Transverse colon (tissue), 4 donors: Measurements from ENCODE around the gene COL8A1. TPM values are rescaled to one million over a fixed set of nuclear protein-coding genes. Genes with fewer than 3 reads are reported as not detected.
A peak's percentile ranks its signal among the peaks of the same experiment; 100 is the strongest.
"Not testable (repeated sequence)": the region's sequence is repeated elsewhere in the genome, so short reads cannot be mapped to it uniquely, and the experiment has no call there.

Experiments used
- DNase-seq: peaks from one replicate; pipeline ENCODE4 v3.0.0-alpha.2; 2019
- H3K27ac ChIP-seq, 4 donors: fragments of 200-600 bp; sonication (generic); 2 replicates each; pipeline ENCODE4 v1.5.1; 2016 to 2018; ENCODE audit warnings: inconsistent platforms in 4 of 4
- H3K27me3 ChIP-seq: fragments of 200-600 bp; sonication (generic); 2 replicates; pipeline ENCODE4 v1.5.1; 2017; ENCODE audit warnings: inconsistent platforms
- H3K36me3 ChIP-seq, 4 donors: fragments of 200-600 bp; sonication (generic); 2 replicates each; pipeline ENCODE4 v1.5.1; 2017 to 2019; ENCODE audit warnings: inconsistent platforms in 4 of 4
- H3K4me1 ChIP-seq, 4 donors: fragments of 200-600 bp; sonication (generic); 2 replicates each; pipeline ENCODE4 v1.5.1; 2017 to 2020; ENCODE audit warnings: inconsistent platforms in 4 of 4
- H3K4me3 ChIP-seq, 4 donors: fragments of 200-600 bp; sonication (generic); 1 replicate in 1 of 4; 2 replicates in 3 of 4; pipeline versions ENCODE4 v1.5.1 to v1.6.1; 2017 to 2019; ENCODE audit warnings: inconsistent platforms in 4 of 4
- H3K9me3 ChIP-seq, 2 donors: fragments of 200-600 bp; sonication (generic); 2 replicates each; pipeline ENCODE4 v1.5.1; 2017 to 2019; ENCODE audit warnings: inconsistent platforms in 2 of 2
- EP300 ChIP-seq: sonication (generic); formaldehyde crosslinking; IDR thresholded peaks from one replicate; pipeline ENCODE4 v1.6.1; 2017; ENCODE audit warnings: antibody characterized with exemption, low read depth
- POLR2A ChIP-seq: fragments of 450-650 bp; IDR thresholded peaks from one replicate; pipeline ENCODE4 v1.6.1; 2016; ENCODE audit warnings: antibody characterized with exemption, mild to moderate bottlenecking, moderate library complexity
- POLR2AphosphoS5 ChIP-seq, 3 donors: sonication (generic); formaldehyde crosslinking; IDR thresholded peaks; one replicate each; pipeline ENCODE4 v1.6.1; 2016; ENCODE audit warnings: antibody characterized with exemption in 3 of 3
- WGBS, 2 donors: methylation state at CpG; one replicate each; pipeline ENCODE4 v1.1.5; 2018; ENCODE audit warnings: low coverage in 1 of 2; 5-methylcytosine and 5-hydroxymethylcytosine counted together
- in situ Hi-C, 4 donors: fragments of 200-750 bp; cut with MboI; loops; one replicate each; pipeline versions ENCODE4 v1.15.0 to v1.15.1; 2017; ENCODE audit warnings: low sequenced_read_pairs in 3 of 4, low pct_ligation_motif_present in 1 of 4, low pct_unique_long_range_greater_than_20kb in 1 of 4
- intact Hi-C: fragments of 100-400 bp; cut with DNase I; formaldehyde crosslinking; loops from one replicate; pipeline ENCODE4 v1.15.1; 2023; ENCODE audit warnings: low total_unique reads
- total RNA-seq, 4 donors: library from RNA; depleted of rRNA; stranded (reverse); fragments of >200 nt; gene quantifications; one replicate each; pipeline ENCODE4 v1.1.0, GENCODE V29; 2016
- TF ChIP-seq, protein P1 (sequence below), 5 experiments: fragments of 200-600 bp in 3 of 5; fragments of 450-650 bp in 2 of 5; sonication (generic) in 3 of 5; IDR thresholded peaks; 1 replicate in 2 of 5; 2 replicates in 3 of 5; pipeline ENCODE4 v1.5.1; 2016 to 2017; ENCODE audit warnings: antibody characterized with exemption in 5 of 5, inconsistent platforms in 3 of 5, mild to moderate bottlenecking in 2 of 5, moderate library complexity in 1 of 5

COL8A1 gene
- total RNA-seq, 4 donors from 2014 or later: 1.5 to 10.5 (median 3.7) TPM

DNA sequence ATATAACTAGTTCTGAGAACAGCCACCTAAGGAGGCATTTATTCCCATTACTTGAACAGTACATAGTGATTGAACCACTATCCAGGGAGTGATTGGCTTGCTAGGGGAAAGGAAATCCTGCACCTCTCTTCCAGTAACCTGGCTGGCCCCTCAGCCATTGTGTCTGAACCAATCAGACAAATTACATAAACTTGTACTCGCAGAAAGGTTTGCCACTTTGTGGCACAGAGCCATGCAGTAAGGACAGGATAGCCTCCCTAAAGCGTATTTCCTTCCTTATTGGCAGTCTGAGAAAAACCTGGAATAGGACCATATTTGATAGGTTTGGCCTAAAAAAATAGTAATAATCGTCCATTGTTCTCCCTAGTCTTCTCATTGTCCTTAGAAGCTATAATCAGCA, 198.3 kb downstream of the COL8A1 start:
- in situ Hi-C loops: loop anchor here in 3 of 4 donors (5.0 to 25.0 kb wide), 3 partner anchors 226 to 751 kb away; no protein-coding TSS in a partner anchor
- DNase-seq: no peak

DNA sequence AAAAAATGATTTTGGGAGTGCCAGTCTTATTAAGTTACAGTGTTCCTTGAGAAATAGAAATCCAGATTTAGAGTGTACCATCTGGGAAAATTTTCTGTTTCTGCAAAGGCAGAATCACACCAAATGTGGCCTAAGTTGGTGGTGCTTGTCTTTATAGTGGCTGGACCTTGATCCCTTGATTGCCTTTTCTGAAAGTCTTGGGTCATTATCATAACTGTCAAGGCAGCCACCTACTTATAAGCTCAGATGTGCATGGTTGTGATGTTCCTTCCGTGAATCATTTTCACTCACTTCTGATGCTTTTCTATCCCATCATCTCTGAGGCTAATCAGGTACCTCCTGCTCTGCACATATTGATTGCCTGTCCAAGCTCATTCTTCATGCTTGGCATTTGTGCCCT, 199.3 kb downstream of the COL8A1 start:
- H3K4me3 ChIP-seq: no peak overlapping the region
- H3K27me3 ChIP-seq: no peaks in the 10 kb centered on the region
- peak overlapping the region in 2 of 4 donors; percentile 9 to 35 for H3K27ac ChIP-seq
- TF ChIP-seq, protein P1, sequence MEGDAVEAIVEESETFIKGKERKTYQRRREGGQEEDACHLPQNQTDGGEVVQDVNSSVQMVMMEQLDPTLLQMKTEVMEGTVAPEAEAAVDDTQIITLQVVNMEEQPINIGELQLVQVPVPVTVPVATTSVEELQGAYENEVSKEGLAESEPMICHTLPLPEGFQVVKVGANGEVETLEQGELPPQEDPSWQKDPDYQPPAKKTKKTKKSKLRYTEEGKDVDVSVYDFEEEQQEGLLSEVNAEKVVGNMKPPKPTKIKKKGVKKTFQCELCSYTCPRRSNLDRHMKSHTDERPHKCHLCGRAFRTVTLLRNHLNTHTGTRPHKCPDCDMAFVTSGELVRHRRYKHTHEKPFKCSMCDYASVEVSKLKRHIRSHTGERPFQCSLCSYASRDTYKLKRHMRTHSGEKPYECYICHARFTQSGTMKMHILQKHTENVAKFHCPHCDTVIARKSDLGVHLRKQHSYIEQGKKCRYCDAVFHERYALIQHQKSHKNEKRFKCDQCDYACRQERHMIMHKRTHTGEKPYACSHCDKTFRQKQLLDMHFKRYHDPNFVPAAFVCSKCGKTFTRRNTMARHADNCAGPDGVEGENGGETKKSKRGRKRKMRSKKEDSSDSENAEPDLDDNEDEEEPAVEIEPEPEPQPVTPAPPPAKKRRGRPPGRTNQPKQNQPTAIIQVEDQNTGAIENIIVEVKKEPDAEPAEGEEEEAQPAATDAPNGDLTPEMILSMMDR (IDR thresholded peaks at IDR 0.05): no peak
- TF ChIP-seq POLR2A (no peak), POLR2AphosphoS5 (IDR thresholded peaks at IDR 0.05) (no peak), EP300 (no peak)
- no peaks in the 10 kb centered on the region for H3K9me3 ChIP-seq
- H3K4me1 ChIP-seq: peaks cover 0 to 16% (median 6%) of the 10 kb centered on the region in 4 donors
- H3K36me3 ChIP-seq: no peaks in the 10 kb centered on the region
- 56 to 70% methylated on average over 1 of the region's 1 CpG for WGBS, 2 donors
- in situ Hi-C loops (loop anchor here in 3 of 4 donors (5.0 to 25.0 kb wide), 3 partner anchors 225 to 750 kb away; no protein-coding TSS in a partner anchor), intact Hi-C loops (no loop called here)
- no peak for DNase-seq

More for the DNA sequence above, 198.3 kb downstream of the COL8A1 start:
- WGBS, 2 donors: 50 to 59% methylated on average over 3 of the region's 3 CpGs
- H3K9me3 ChIP-seq: no peaks in the 10 kb centered on the region
- no peaks in the 10 kb centered on the region for H3K36me3 ChIP-seq
- TF ChIP-seq POLR2A (no peak), EP300 (no peak), POLR2AphosphoS5 (IDR thresholded peaks at IDR 0.05) (no peak)
- TF ChIP-seq, protein P1 (IDR thresholded peaks at IDR 0.05): no peak
- no peak overlapping the region for H3K4me3 ChIP-seq
- H3K27ac ChIP-seq: peak overlapping the region in 2 of 4 donors; percentile 9 to 35
- H3K27me3 ChIP-seq: no peaks in the 10 kb centered on the region
- intact Hi-C loops: no loop called here
- H3K4me1 ChIP-seq: peaks cover 0 to 16% (median 5%) of the 10 kb centered on the region in 4 donors

DNA sequence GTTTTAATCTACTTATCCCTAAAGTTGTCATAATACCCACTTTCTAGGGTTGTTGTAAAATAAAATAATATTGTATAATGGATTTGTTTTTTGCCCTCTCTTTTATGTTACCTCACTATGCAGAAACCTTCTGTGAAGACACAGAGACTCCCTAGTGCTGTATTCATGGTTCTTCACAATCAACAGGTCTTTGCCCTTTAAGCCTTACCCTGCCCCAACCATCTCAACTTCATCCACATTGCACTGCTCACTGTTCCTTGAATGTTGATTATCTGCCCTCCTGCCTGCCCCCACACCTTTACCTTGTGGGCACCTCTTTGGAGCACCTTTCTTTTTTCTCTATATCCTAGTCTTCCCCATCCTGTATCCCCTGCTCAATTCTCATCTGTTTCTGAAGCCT, 200.4 kb downstream of the COL8A1 start:
- in situ Hi-C loops: loop anchor here in 3 of 4 donors (5.0 to 25.0 kb wide), 3 partner anchors 224 to 749 kb away; no protein-coding TSS in a partner anchor

DNA sequence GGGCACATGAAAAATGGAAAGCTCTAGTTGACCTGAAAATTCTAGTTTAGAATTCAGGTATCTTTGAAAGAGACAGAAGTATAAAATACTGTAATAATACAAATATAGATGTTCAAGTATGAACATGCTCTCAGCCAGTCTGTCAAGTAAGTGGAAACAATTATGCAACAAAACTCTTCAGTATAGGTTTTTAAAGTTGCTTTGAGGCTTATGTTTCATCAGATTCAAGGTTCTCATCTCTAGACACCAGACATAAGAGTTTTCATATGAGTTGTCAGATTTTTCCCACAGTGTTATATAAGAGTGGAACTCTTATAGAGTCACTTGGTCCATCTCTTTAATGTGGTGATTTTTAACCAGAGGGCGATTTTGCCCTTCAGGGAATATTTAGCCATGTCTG, 201.2 kb downstream of the COL8A1 start:
- in situ Hi-C loops (loop anchor here in 3 of 4 donors (5.0 to 25.0 kb wide), 3 partner anchors 223 to 748 kb away; no protein-coding TSS in a partner anchor), intact Hi-C loops (no loop called here)
- peaks cover 7 to 35% (median 18%) of the 10 kb centered on the region in 4 donors for H3K4me1 ChIP-seq
- H3K27ac ChIP-seq: no peak overlapping the region
- 40 to 57% methylated on average over 1 of the region's 1 CpG for WGBS, 2 donors
- H3K9me3 ChIP-seq: no peaks in the 10 kb centered on the region
- no peaks in the 10 kb centered on the region for H3K27me3 ChIP-seq
- no peak for TF ChIP-seq POLR2AphosphoS5 (IDR thresholded peaks at IDR 0.05)
- no peak for TF ChIP-seq EP300
- no peak for TF ChIP-seq POLR2A
- TF ChIP-seq, protein P1 (IDR thresholded peaks at IDR 0.05): no peak
- no peak overlapping the region for H3K4me3 ChIP-seq
- H3K36me3 ChIP-seq: no peaks in the 10 kb centered on the region
- no peak for DNase-seq

More for the DNA sequence above, 200.4 kb downstream of the COL8A1 start:
- Histone ChIP-seq H3K27ac (no peak overlapping the region), H3K9me3 (no peaks in the 10 kb centered on the region), H3K4me3 (no peak overlapping the region), H3K27me3 (no peaks in the 10 kb centered on the region), H3K36me3 (no peaks in the 10 kb centered on the region), H3K4me1 (peaks cover 0 to 26% (median 13%) of the 10 kb centered on the region in 4 donors)
- DNase-seq: no peak
- intact Hi-C loops: no loop called here
- no peak for TF ChIP-seq EP300
- no peak for TF ChIP-seq POLR2A
- no peak for TF ChIP-seq POLR2AphosphoS5 (IDR thresholded peaks at IDR 0.05)
- TF ChIP-seq, protein P1 (IDR thresholded peaks at IDR 0.05): no peak

DNA sequence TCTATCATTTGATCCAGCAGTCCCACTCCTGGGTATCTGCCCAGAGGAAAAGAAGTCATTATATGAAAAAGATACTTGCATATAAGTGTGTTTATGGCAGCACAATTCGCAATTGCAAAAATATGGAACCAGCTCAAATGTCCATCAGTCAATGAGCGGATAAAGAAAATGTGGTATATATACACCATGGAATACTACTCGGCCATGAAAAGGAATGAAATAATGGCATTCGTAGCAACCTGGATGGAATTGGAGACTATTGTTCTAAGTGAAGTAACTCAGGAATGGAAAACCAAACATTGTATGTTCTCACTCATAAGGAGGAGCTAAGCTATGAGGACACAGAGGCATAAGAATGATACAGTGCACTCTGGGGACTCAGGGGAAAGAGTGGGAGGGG, 203.6 kb downstream of the COL8A1 start:
- peaks cover 18 to 52% (median 22%) of the 10 kb centered on the region in 4 donors for H3K4me1 ChIP-seq
- H3K27me3 ChIP-seq, H3K27ac ChIP-seq, H3K4me3 ChIP-seq, H3K36me3 ChIP-seq, DNase-seq, intact Hi-C loops, H3K9me3 ChIP-seq: not testable (repeated sequence)
- in situ Hi-C loops: loop anchor here in 3 of 4 donors (25.0 kb wide), 2 partner anchors 220 to 745 kb away; no protein-coding TSS in a partner anchor
- WGBS, 2 donors: 91% methylated on average over 4 of the region's 4 CpGs
